GM18909 (cell line): ENCODE measurements around the gene SLX9.
"Not testable (repeated sequence)": the region's sequence is repeated elsewhere in the genome, so short reads cannot be mapped to it uniquely, and the experiment has no call there.

ENCODE experiments used
- ATAC-seq: cut with Tn5 transposase; IDR thresholded peaks from one replicate; pipeline ENCODE4 v1.9.1; 2021; ENCODE audit warnings: mild to moderate bottlenecking; ENCODE audit not compliant: unreplicated experiment, poor library complexity

SLX9 gene

DNA sequence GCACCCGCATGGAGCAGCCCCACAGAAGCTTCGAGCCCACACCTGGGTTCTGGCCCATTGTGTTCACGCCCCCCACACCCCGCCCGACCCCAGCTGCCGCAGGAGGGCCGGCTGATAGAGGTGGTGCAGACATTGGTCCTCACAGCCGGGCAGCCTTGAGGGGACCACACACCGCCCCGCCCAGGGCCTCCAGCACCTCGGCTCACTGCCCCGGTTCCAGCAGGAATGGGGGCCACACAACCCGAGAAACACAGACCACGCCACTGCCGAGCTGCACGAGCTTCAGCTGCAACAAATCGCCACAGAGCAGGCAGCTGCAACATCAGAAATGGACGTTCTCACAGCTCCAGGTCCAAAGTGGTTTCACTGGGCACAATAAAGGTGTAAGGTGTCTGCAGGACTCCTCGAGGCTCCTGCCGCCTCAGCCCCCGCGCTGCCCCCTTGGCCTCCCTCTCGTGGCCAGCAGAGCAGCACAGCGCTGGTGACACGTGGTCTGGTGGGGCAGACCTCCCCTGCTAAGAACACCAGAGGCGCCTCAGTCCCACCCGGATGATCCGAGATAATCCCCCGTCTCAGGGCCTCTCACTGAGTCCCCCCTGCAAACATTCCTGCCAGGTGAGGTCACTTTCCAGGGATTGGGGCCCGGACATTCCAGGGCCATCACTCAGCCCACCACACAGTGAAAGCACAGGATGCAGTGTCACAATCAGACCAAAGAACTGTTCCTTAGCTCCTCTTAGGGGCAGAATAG lies 72.3 kb downstream of the SLX9 start:
- ATAC-seq = no peak

DNA sequence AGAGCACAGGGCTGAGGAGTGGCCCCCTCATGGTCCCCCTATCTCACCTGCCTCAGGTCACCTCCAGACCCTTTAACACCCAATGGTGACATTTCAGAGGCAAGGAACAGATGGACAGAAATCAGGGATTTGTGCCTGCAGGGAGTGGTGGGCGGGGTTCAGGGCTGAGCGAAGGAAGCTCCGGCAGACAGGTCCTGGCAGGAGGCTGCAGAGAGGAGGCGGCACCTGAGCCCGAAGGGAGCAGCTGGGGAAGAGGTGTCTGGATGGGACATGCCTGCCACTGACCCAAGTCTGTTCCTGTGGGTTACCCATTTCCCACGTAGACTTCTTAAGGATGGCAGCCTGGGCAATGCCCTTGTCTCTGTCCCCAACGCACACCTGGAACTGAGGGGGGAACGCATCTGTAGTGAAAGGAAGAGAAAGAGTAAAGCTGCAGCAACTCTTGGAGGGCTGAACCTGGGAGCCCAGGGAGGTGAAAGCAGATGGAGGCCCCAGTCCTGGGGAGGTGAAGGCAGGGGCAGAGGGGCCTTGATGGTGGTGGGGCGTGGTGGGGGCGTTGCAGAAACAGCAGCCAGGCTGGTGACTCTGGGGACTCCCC lies 72.9 kb downstream of the SLX9 start:
- no peak for ATAC-seq

DNA sequence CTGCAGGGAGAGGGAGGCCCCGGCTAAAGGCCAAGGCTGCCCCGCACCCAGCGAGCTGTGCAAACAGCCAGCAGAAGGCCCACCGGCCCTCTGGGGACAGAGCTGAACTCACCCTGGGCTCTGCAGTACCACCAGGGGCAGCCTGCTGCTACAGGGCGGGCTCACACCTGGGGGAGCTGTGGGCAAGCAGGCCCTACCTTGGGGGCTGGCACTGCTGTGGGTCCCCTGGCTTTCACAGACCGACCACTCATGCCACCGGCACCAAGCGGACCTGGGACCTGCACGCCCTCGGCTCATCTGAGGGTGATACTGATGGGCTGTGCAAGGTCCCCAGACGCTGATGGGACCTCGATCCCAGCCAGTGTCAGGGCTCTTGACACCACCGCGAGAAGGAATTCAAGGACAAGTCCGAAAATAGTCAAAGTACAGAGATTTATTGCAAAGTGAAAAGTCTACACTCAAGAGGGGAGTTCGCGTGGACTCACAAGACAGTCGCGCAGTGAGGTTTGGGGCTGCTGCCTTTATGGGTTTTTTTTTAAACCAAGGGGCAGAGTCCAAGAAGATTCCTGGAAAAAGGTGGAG lies 73.5 kb downstream of the SLX9 start:
- ATAC-seq = no peak

DNA sequence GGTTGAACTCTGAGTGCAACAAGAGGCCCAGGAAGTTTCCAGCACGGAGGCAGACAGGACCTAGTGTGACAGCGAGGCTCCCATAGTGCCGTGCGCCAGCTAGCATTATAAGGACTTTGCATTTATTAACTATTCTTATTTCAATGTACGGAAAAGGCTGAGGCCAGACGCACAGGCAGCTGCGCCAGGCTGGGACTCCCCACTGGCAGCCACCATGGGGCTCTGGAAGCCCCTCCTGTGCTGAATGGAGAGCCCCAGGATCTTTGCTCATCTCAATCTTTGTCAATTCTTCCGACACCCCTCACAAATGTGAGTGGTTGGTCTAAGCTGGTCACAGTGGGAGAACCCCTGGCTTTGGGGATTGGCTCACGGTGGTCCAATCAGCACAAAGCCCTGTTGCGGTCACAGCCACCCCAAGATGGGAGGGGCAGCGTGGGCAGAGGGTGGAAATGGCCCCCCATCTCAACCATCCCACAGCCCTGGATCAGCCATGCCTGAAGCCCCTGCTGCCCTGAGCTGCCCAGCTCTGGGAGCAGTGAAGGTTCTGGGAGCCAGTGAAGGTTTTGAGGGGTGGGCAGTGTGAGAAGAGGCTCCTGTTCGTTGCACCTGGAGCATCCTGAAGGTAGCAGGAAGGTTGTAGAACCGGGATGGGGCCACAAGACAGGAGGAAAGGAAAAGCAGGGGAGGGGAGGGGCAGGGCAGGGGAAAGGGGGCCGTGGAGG lies 75.1 kb downstream of the SLX9 start:
- no peak for ATAC-seq

DNA sequence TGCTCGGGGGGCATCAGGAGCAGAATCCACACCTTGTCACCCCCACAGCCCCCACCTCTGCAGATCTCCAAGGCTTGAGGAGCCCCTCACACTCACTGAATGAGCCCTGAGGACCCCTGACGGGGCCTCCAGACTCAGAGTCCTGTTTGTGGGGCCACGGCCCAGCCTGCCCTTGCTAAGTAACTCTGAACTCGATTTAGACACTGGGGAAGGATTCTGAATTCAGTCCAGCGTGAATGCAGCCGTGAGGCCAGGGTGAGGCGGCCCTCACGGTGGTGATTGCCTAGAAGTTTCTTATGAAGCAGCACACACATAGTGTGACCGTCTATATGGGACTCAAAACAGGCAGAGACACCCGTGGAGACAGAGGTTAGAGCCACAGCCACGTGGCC lies 75.6 kb downstream of the SLX9 start:
- no peak for ATAC-seq

DNA sequence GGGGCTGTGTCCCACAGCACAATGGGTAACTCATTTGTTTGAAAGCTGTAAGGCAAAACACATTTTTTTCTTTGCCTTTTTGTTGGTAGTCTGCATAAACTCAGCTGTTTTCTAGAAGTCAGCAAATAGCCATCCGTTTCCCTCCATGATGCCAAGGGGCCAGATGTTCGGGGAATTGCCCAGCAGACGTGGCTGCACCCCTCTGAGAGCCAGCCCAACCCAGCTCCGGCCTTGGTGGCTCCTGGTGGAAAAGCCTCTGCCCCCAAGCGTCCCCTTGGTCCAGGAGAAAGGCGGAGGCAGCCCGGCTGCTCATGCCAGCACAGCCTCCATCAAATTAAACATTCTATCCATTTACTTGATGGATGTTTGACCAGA lies 76.2 kb downstream of the SLX9 start:
- ATAC-seq = no peak

DNA sequence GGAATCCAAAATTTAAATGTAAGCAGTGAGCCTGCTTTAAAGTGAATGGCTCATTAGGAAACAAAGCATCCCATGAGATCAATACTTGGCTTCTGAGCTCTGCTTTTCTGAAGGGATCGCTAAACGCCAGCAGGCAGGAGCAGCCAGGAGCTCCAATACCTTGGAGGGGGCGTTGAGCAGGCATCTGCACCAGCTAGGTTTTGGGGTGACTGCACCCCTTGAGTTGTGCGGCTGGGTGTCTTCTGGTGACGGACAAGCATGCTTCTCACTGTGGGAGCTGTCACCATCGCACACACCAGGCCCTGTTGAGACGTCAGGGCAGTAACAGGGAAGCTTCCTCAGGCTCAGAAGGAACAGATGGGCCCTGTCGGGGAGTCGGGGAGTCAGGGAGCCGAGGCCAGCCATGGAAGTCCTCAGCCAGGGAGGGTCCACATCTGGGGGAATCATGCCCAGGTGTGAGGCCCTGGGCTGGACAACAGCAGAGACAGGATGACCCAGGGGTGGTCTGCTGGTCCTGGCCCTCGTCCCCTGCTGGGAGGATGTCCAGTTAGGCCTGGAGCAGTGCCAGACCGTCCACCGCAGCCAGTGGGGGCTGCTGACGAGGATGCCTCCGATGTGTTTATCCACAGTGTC lies 76.7 kb downstream of the SLX9 start:
- ATAC-seq = no peak

DNA sequence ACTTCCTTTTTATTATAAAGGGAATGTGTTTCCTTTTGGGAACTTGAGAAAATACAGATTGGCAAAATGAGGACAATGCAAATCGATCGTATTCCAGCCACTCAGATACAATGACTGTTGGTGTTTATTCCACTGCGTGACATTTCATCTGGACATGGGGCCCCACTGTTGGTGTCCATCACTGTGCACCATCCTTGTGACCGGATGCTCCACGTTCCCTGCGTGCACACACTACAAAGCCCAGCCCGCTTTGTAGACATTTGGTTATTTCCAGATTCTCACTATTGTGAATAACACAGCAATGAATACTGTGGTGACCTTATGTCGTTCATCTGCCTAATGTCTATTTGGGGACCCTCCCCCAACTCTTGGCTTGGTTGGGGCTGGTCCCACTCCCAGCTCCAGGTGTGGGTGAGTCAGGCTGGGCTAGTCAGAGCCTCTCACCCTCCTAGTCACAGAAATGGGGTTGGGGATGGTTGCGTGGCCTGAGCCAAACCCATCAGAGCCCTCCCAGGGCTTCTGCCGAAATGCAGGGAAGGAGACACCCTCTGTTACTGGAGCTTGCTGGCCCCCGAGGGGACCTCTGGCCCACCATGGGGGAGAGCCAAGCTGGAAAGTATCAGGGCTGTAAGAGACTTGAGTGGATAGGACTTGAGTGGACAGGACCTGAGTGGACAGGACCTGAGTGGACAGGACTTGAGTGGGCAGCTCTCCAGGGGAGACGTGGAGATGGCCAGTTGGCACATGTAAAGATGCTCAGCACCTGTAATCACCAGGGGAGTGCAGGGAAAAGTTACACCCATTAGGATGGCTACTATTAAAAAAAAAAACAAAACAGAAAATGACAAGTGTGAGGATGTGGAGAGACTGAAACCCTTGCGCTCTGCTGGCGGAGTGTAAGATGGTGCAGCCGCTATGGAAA lies 77.5 kb downstream of the SLX9 start:
- ATAC-seq = no peak

DNA sequence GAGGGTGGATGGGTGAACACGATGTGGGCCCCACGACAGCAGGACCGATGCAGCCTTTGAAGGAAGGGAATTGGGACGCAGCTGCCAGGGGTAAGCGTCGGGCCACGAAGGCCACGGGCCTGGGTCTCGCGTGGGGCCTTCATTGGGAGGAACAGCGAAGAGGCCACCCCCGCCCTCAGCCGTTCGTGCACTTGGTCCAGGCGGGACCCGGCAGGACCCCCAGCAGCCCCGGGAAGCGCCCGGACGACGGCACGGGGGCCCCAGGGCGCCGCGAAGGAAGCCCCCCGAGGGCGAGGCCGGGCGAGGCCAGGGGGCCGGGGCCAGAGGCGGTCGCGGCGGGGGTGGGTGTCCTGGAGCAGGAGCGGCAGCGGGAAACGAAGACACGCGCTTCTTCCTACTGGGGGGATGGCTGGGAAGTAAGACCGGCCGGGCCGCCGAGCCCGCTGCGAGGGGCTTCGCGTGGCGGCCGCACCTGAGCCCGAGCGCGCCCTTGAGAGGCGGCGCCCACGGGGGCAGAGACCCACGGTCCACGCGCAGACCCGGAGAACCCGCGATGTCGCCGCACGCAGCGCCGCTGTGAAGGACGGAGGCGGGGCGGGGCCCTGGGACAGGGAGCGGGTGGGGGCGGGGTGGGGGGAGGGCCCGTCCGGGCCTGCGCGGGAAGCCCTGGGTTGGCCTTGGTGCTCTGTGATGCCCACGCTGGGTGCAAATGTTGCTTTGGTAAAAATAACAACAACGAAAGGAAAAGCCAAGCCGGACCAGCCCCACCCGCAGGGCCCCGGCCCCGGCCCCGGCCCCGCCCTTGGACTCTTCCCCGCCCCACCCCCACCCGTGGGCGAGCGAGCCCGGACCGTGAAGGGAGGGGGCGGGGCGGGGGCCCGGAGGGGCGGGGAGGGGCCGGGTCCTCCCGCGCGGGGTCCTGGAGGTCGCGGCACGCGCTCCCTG lies 78.6 kb downstream of the SLX9 start:
- ATAC-seq = no peak

DNA sequence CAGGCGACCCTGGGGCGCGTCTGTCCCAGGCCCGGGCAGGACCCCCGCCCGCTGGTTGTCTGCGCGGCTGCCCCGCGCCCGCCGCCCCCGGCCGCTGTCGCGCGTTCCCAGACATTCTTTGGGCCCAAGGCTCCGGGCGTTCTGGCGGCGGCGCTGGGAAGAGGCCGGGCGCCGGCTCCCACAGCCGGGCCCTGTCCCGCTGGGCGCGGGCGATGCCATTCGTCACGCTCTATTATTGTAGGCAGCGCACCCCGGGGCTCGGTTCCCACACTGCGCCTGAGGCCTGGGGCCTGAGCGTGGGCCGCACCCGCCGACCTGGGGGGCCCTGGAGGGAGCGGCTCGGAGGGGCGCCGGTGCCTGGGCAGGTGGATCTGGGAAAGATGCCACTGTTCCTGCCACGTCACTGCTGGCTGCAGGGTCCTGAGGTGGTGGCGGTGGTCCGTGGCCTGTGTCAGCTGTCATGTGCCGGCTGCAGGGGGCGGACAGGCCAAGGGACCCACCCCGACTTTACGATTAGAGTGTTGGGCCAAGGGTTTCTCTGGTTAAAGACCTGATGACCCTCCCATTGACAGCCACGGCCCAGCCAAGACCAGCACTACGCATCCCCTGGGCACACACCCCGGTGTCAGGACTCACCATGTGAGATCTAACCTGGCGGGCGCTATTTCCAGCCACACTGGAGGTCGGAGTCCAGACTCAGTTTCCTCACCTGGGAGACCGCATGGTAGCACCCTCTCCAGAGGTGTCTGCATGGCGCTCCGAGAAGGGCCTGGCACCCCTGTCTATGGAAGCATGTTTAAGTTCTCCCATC lies 79.5 kb downstream of the SLX9 start:
- no peak for ATAC-seq

DNA sequence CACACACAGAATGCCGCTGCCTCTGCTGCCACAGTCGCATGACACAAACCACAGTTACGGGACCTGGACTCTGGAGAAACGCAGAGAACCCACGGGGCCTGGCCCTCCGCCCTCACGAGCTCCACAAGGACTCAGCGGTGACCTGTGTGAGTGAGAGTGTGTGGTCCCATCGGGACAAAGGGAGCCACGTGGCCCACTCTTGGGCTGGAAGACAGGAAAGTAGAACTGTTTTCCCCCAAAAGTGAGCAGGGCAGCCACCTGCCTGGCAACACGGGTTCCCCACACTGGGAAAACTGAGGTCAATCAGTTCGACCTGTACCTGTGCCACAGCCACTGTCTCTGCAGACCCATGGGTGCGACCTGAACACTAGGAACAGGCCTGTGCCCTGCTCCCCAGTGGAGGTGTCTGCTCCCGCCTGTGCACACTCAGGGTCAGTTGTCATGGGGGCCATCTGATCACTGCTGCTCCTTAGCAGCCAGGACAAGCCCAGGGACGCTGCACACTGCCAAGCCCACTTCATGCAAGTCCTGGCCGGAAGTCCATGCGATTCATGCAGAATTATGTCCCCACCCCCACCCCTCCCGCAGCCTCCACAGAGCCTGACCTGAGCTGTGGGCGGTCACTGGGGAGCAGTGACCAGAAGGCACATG lies 80.2 kb downstream of the SLX9 start:
- ATAC-seq = no peak

DNA sequence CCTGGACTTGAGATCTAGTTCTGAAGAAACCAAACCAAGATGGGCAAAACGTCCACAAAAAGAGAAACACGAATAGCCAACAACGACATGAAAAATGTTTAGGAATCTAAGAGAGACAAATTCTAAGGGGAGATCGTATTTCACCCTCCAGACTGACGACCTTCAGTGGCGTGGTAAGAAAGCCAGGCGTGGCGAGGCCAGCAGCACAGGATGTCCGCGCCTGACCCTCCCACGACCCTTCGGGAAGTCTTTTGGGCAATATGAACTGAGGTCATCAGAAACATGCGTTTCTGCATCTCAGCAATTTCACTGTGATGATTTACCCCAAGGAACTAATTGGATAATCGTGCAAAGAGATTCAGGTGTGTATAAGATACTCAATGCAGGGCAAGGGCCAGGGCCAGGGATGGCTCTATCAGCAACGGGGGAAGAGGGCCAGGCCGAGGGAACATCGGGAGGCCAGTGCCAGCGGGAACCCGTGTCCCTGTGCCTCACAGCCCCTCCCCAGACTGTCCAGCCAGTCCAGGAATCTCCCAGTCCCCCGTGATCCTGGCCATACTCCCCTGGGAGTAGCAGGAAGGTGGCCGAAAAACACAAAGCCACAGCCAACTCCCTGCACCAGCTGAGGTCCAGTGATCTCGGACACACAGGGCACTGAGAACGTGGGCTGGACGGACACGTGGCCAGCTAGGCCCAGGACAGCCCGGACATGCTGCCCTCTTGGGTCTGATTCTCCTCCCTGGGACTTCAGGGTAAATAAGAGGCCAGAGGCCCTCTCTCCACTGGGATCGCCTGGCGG lies 81.0 kb downstream of the SLX9 start:
- ATAC-seq = no peak

DNA sequence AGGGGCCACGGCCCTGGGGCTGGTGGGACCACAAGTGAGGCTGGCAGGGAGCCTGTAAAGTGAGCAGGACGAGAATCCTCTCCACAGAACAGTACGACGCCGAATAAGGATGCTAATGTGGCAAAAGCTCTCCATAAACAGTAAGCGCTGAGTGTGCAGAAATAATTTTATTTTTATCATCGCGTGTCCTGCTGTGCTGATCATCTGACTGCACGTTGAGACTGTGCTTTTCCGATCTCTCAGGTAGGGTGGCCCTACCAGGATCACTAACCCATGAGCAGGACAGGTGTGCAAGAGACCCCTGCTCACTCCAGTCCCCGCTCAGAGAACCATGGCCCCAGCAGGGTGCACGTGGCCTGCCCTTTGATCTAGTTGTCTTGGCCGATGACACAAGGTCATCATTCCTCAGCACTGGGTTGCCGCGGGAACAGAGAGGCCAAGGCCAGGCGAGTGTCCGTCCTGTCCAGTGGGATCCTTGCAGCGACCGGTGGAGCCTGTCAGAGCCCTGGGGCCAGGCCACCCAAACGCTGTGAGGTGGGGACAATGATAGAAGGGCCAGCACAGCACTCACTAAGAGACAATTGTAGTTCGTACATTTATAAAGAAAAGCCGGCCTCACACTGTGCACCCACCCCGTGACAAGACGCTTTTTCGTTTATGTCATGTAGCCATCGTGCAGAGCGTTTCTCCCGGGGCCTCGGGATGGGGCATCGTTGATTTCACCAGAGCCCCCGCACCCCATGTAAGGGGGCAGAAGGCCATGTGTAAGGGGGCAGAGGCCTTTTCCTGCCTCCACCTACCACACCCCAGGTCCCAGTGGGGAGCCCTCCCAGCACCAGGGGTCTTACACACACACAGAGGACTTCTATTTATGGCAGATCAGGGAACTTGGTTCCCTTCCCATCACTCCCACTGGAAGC lies 81.9 kb downstream of the SLX9 start:
- ATAC-seq = no peak

DNA sequence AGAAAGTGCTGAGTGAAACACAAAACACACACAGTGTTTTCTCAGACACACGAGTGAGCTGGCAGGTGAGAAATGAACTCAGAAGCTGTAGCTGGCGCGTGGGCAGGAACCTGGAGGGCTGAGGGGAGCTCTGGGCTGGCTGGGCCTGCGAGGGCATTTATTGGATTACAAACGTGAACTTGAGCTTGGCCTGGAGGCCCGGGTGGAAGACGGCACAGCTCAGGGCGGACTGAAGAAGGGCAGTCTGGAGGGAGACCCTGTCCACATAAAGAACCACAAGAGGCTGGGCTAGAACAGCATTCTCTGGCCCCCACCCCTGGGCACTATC lies 82.5 kb downstream of the SLX9 start:
- ATAC-seq = no peak

DNA sequence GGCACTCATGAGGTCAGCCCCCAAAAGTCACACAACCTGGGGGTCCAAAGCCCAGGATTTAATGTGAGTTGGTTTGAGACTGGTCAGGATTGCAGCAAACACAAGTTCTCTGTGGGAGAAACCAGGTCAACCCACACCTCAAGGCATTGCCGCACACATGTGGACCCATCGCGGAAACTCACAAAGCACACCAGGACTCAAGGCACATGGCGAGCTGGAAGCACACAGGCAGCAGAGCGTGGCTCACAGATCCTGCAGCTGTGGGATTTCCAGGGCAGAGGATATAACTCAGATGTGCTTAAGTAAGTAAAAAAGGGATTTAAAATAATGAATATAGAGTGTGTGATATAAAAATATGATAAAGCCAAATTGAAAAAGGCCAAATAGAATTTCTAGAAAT lies 82.9 kb downstream of the SLX9 start:
- ATAC-seq = no peak

DNA sequence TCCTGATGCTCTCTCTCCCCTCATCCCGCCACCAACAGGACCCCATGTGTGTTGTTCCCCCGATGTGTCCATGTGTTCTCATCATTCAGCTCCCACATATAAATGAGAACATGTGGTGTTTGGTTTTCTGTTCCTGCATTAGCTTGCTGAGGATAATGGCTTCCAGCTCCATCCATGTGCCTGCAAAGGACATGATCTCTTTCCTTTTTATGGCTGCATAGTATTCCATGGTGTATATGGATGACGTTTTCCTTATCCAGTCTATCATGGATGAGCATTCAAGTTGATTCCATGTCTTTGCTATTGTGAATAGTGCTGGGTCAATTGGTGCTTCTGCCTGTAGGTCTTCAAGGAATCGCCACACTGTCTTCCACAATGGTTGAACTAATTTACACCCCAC lies 84.7 kb downstream of the SLX9 start:
- ATAC-seq = not testable (repeated sequence)
